HG02870 (cell line): Measurements from ENCODE around the gene PLPPR3.

Experiments
- ATAC-seq: cut with Tn5 transposase; IDR thresholded peaks from one replicate; pipeline ENCODE4 v1.9.1; 2021; ENCODE audit warnings: mild to moderate bottlenecking, moderate library complexity; ENCODE audit not compliant: unreplicated experiment

Gene PLPPR3, protein sequence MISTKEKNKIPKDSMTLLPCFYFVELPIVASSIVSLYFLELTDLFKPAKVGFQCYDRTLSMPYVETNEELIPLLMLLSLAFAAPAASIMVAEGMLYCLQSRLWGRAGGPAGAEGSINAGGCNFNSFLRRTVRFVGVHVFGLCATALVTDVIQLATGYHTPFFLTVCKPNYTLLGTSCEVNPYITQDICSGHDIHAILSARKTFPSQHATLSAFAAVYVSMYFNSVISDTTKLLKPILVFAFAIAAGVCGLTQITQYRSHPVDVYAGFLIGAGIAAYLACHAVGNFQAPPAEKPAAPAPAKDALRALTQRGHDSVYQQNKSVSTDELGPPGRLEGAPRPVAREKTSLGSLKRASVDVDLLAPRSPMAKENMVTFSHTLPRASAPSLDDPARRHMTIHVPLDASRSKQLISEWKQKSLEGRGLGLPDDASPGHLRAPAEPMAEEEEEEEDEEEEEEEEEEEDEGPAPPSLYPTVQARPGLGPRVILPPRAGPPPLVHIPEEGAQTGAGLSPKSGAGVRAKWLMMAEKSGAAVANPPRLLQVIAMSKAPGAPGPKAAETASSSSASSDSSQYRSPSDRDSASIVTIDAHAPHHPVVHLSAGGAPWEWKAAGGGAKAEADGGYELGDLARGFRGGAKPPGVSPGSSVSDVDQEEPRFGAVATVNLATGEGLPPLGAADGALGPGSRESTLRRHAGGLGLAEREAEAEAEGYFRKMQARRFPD

DNA sequence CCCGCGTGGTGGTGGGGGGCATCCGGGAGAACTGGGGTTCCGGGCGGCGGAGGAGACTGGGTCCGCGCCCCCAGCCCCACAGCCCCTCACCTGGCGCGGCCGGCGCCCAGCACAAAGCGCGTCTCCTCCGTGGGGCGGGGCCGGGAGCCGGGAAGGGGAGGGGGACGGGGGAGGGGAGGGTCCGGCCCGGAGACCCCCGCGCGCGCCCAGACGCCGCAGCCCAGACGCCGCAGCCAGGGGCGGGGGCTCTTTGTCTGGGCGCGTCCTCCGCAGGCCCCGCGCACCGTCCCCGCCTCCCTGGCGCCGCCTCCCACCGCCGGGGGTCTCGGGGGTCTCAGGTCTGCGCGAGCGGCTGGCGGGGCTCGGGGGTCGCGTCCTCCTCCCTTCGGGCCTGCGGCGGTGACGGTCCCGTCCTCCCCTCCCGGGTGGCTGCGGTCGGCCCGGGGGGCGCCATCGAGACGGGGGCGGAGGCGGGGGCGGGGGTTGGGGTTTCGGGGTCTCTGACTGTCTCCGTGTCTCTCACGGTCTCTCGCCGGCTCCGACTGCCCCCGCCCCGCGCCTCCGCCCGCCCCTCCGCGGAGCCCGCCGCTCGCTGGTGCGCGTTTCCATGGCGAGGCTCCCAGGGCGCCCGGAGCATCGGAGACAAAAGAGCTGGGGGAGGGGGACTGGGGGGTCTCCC, at the start of gene PLPPR3:
Gene PLPPR3 (minus strand): TSS at position 131 of the 679 bp plus-strand sequence. CDS start 396 bp downstream, outside the sequence.
- ATAC-seq, result no peak

DNA sequence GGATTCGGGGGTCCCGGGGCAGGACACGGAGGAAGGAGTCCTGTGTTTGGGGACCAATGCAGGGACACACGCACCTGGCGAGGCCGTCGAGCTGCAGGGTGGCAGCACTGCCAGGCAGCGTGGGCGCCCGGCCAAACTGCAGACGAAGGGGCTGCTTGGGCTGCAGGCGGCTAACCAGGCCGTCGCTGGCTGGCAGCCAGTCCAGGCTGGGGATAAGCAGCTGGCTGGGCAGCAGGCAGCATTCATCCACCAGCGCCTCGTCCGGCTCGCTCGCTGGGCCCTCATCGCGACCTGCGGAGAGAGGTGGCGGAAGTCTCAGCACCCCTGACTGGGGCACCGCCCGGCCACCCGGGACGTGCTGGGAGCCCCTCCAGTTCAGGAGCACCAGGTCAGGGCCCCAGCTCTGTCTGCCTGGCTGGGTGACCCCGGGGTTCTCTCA, 49.2 kb upstream of the PLPPR3 start:
- ATAC-seq, result no peak

DNA sequence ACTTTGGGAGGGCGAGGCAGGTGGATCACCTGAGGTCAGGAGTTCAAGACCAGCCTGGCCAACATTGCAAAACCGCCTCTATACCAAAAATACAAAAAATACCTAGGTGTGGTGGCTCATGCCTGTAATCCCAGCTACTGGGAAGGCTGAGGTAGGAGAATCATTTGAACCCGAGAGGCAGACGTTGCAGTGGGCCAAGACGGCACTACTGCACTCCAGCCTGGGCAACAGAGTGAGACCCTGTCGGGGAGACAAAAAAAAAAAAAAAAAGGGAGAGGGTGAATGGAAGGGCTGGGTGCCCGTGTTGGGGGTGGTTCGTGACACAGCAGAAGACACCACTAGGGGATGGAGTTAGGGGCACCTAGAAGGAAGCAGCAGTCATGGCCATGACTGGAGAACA, 48.6 kb upstream of the PLPPR3 start:
- ATAC-seq, result no peak

DNA sequence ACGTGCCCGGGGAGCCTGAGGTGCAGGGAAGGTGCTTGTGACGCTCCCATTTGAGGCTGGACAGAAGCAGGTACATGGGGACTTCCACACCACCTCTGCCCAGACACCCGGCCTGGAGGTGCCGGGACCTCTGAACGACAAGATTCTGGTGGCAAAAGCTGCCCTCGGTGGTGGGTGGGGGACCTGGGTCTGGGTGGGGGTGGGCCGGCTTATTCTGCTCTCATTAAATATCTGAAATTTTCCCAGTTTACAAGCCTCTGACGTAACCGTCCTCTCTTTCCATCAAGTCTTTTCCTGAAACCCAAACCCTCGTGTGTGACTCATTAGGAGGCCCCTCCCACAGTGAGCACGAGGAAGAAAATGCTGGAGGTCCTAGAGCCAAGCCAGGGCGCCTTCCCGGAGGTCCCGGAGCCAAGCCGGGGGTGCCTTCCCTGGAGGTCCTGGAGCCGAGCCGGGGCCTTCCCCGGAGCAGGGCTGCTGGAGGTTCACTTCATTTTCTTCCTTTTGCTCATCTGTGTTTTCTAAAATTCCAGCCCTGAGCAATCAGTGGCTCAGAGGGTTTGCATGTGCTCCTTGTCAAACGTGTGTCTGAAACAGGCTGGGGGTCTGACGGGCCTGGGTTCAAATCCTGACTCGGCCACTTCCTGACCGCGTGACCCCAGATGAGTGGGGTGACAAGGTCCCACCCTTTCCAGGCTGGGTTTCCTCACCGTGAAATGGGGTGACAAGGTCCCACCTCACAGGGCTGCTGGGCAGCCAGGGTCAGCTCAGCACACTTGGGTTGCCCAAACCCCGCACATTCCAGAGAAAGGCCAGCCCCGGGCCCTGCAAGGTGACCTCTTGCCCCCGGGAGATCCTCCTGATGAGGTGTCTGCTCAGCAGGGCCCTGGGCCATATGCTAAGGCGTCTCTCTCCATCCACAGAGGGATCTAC, 47.8 kb upstream of the PLPPR3 start:
- no peak for ATAC-seq

DNA sequence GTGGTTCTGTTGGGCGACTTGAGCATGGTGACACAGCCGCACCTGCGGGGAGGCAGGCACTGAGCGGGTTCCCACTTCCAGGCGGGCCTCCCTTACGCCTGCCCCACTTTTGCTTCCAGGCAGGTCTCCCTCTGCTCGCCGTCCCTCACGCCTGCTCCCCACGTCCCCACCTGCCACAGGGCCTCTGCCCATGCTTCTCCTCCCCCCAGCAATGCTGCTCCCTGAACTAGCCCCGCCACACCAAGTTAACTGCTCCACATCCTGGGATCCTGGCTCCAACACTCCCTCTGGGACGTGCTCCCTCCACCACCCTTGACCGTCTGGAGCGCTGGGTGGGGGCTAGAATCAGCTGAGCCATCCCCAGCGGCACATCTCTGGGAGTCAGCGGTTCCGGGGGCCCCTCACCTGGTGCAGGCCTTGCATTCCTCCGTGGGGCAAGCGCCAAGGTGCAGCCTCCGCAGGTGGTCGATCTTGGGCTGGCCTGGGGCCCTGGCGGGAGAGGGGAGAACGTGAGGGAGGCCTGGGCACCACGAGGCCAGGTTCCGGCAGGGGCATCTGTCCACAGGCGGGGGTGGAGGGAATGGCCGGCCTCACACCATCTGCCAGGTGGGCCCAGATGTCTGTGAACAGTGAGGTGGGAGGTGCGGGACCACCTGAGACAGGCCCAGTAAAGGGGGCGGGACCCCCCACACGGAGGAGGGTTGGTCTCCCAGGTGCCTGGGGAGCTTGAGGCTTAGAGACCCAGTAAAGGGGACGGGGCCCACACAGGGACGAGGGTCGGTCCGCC, 46.9 kb upstream of the PLPPR3 start:
- no peak for ATAC-seq

GRCh38 chr19:867855-868457, 46.2 kb upstream of the PLPPR3 start:
- no peak for ATAC-seq

- ATAC-seq, result no peak
These were observed 45.6 kb upstream of the PLPPR3 start for GRCh38 chr19:867301-867793.

DNA sequence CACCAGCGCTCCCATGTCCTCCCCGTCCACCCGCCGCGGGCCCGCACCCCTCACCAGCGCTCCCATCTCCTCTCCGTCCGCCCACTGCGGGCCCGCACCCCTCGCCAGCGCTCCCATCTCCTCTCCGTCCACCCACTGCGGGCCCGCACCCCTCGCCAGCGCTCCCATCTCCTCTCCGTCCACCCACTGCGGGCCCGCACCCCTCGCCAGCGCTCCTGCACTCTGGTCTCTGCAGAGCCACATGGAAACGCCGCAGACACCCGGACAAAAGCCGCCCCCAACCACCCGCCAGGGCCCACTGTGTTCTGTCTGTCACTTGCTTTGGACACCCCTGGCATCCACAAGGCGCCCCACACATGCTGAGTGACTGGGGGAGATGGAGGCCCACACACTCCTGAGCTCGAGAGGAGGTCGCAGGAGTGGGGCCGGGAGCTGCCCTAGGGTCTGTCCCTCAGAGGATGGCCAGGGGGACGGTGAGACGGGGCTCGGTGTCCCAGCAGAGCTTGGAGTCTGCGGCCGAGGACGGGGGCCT, 45.1 kb upstream of the PLPPR3 start:
- no peak for ATAC-seq

- ATAC-seq, result no peak
These were observed 41.5 kb upstream of the PLPPR3 start for GRCh38 chr19:863315-863620.

- no peak for ATAC-seq
These were observed 41.0 kb upstream of the PLPPR3 start for GRCh38 chr19:862581-863314.

- ATAC-seq, result no peak
These were observed 40.2 kb upstream of the PLPPR3 start for GRCh38 chr19:861756-862580.

DNA sequence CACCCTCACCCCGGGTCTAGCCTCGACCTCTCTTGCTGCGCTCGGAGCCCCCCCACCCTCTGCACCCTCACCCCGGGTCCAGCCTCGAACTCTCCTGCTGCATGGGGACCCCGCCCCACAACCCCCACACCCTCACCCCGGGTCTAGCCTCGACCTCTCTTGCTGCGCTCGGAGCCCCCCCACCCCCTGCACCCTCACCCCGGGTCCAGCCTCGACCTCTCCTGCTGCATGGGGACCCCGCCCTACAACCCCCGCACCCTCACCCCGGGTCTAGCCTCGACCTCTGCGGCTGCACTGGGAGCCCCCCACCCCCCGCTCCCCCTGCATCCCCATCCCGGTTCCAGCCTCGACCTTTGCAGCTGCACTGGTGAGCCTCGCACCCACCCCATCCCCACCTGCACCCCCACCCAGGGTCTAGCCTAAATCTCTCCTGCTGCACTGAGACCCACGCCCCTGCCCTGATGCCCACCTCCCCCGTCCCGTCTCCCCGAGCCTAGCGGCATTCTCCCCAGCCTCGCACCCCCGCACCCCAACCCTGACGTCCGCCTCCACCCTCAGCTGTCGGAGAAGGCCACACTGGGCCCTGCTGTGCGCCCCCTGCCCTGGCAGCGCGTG, 39.5 kb upstream of the PLPPR3 start:
- no peak for ATAC-seq

DNA sequence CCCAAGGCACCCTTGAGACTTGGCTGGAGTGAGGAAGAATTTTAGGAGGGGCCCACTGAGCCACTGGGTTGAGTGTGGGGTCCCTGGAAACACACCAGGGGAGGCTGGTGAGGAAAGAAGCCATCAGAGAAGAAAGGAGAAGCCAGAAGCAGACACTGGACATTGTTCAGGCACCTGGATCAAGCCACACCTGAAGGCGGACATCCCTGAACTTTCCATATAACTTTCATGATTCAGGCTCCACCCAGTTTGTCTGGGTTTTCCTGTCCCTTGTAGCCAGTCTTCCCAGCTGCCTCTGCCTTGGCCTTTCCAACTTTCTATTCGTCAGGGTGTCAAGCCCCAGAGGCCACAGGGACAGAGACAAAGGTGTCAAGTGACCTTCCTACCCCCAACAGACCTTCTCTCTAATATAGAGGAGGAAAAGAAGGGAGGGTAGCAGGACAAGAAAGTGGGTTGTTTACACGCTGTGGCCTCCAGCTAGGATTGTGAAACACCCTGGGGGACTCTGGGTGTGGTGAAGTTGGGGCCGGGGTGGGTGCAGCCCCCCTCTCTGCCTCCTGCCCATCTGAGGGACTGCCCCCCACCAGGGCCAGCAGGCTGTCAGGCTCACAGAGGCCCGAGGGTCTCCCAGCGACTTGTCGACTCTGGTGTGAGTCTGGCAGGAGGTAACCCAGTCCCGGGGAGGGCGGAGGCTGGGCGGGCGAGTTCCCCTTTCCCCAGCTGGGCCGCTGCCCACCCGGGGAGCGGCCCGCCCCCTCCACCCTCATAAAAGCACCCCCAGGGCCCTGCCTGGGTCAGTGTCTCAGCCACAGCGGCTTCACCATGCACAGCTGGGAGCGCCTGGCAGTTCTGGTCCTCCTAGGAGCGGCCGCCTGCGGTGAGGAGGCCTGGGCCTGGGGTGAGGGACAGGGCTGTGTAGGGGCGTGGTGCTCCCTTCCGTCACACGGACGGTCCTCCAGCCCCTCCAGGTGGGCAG, 37.4 kb upstream of the PLPPR3 start, which contains the start of gene CFD:
Gene CFD (plus strand): TSS at position 797 of the 976 bp plus-strand sequence. CDS start 26 bp downstream, at position 823.
- ATAC-seq, result no peak

DNA sequence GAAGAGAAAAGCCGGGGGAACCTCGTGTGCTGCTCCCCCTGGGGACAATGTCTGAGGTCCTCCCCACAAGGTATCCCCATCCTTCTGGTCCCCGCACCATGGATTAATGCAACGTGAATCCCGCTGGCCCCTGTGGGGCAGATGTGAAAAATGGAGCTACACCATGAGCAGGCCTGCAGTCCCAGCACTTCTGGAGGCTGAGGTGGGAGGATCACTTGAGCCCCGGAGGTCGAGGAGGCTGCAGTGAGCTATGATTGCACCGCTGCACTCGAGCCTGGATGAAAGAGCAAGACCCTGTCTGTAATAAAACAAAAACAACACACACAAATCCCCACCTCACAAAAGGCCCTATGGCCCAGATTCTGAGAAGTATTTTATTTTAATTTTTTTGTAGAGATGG, 36.5 kb upstream of the PLPPR3 start:
- ATAC-seq, result no peak

DNA sequence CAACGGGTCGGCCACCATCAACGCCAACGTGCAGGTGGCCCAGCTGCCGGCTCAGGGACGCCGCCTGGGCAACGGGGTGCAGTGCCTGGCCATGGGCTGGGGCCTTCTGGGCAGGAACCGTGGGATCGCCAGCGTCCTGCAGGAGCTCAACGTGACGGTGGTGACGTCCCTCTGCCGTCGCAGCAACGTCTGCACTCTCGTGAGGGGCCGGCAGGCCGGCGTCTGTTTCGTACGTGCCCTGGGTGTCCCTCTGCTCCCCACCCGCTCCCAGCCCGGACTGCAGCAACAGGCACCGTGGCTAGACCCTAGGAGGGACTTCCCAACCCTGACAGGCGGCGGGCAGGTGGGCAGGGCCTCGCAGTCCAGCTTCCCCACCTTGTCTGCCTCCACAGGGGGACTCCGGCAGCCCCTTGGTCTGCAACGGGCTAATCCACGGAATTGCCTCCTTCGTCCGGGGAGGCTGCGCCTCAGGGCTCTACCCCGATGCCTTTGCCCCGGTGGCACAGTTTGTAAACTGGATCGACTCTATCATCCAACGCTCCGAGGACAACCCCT, 33.9 kb upstream of the PLPPR3 start:
- ATAC-seq, result no peak

GRCh38 chr19:855142-855541, 33.4 kb upstream of the PLPPR3 start:
- ATAC-seq, result no peak
